Measurements from ENCODE around the gene PSG6.
"Not testable (repeated sequence)": the region's sequence is repeated elsewhere in the genome, so short reads cannot be mapped to it uniquely, and the experiment has no call there.

Gene PSG6

GRCh38 chr19:42917634-42918033 lies at the start of gene PSG6:
PSG6 (minus strand) TSS chr19:42917894; CDS start chr19:42917792, 102 bp downstream.
- DNase-seq (ENCODE audit: low read depth in 2 of 2): not testable (repeated sequence)

- no peak for DNase-seq (ENCODE audit: low read depth in 2 of 2)
These were observed 47.5 kb upstream of the PSG6 start for GRCh38 chr19:42965176-42965575.

GRCh38 chr19:42961119-42961518 lies 43.4 kb upstream of the PSG6 start:
- DNase-seq (ENCODE audit: low read depth in 2 of 2): no peak

DNA sequence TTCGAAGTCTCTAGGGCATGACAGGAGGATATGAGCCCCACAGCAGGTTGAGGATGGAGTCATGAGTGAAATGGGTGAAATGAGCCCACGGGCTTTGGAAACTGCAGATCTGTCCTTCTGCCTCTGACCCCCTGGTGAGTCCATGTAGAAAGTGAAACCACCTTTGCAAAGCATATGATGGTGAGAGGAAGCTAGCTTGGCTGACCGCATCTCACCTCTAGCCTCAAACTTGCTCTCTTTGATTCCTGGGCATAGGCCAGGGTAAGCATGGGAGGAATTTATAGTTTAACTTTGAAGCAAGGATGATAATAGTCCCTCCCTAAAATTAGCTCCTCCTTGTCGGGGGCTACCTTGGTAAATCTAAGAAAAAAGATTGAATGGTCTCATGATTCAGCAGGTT lies 34.4 kb upstream of the PSG6 start:
- not testable (repeated sequence) for DNase-seq (ENCODE audit: low read depth in 2 of 2)

GRCh38 chr19:42951476-42951875 lies 33.8 kb upstream of the PSG6 start:
- DNase-seq (ENCODE audit: low read depth in 2 of 2): not testable (repeated sequence)

DNA sequence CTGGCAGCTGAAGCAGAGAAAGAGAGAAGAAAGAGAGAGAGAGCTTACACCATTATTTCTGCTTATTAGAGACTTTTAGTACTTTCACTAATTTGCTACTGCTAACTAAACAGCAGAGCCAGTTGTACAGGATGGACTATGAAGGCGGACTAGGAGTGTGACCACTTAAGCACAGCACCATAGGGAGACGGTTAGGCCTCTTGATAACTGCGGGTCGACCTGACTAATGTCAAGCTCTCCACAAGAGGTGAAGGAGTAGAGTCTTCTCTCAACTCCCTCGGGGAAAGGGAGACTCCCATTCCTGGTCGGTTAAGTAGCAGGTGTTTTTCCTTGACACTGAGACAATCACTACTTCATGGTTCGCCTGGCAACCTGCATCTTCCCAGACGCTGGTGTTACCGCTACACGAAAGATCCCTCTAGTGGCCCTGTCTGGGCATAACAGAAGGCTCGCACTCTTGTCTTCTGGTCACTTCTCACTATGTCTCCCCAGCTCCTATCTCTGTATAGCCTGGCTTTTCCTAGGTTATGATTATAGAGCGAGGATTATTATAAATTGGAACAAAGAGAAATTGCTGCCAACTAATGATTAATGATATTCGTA lies 24.6 kb upstream of the PSG6 start:
- DNase-seq (ENCODE audit: low read depth in 2 of 2): no peak

DNA sequence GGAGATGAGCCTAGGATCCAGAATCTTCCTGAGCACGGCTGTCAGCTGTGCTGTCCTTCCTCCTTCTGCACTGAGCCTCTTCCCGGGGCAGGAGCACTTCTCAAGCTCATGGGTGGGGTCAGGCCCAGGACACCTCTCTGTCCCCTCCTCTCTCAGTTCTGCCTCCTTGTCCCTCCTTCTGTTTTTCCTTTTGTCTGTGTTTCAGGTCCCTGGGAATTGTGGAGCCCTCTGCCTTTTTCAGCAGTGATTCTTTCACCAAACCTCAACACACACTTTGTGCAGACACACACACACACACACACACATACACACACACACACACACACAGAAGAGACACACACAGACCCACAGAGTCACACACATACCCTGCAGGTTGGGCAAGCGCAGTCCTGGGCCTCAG lies 19.4 kb upstream of the PSG6 start, which contains the start of gene PSG7:
PSG7 (minus strand) TSS at position 101 of the 400 bp plus-strand sequence. CDS start 131 bp downstream, outside the sequence.
- not testable (repeated sequence) for DNase-seq (ENCODE audit: low read depth in 2 of 2)

DNA sequence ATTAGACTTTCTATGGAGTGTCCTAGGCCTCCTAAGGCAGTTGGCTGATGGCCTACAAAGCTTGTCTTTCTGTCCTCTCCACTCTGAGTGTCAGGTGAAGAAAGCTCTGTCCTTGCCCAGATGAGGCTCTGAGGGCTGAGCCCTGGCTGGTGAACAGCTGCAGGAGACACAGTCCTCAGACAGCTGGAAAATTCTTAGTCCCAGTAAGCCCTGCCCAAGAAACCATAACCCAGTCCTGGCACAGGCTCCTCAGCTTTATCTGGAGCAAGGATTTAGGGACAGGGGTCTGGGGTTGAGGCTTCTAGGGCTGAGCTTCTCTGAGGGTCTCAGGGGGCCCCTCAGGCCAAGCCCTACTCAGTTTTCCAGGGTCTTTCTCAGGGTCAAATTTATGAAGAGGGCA lies 17.0 kb upstream of the PSG6 start:
- not testable (repeated sequence) for DNase-seq (ENCODE audit: low read depth in 2 of 2)

- DNase-seq (ENCODE audit: low read depth in 2 of 2): not testable (repeated sequence)
These were observed 16.5 kb upstream of the PSG6 start for GRCh38 chr19:42934183-42934582.

DNA sequence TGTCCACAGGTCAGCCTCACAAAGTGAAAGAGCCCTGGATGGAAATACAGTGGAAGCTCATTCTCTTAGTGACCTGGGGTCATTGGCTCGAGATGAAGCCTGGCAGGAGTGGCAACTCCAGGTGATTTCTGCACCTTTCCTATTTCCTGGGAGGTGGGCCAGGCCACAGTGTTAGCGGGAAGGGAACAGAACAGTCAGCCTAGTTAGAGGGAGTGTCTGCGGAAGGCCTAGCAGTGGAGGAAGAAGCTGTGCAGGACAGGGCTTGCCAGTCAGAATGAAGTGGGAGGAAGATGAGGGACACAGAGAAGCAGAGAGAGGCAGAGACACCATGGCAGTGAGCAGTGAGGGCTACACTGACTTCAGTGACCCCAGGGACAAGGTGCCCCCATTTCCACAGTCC lies 15.7 kb upstream of the PSG6 start:
- not testable (repeated sequence) for DNase-seq (ENCODE audit: low read depth in 2 of 2)

DNA sequence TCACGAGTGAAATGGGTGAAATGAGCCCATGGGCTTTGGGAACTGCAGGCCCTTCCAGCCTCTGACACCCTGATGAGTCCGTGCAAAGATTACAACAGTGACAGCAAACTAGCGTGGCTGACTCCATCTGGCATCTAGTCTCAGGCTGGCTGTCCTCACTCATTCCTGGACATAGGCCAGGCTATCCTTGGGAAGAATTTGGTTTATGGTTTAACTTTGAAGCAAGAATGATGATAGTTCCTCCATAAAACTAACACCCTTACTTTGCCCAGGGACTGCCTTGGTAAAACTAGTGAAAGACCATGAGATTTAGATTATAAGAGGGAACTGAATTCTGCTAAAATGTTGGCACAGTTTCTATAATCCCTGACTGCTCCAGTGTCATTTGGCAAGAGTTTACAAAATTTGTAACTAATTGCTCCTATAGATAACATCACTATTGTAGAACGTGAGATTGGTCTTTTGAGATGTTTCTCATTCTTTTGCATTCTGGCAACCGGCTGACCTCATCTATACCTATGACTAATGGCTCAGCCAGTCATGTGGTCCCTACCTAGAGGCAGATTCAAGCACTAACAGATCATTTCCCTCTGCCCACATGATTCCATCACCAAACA lies 14.9 kb upstream of the PSG6 start:
- DNase-seq (ENCODE audit: low read depth in 2 of 2): not testable (repeated sequence)

DNA sequence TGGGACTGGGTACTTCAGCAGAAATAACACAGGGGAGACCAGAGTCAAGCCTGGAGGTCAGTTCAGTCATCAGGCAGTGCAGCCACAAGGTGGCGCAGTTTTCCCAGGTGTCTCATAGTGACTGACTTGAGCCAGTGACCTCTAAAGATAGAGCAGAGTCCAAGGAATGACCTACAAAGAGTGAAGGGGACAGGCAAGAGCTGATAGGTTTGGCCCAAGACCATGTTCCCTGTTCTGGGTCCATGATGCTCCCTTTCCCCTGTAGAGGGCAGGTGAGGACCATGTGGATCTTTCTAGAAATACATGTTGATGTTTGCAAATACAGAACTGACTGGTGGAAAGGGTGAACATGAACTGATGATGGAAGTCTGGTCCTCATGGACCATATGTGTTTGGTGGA lies 12.5 kb upstream of the PSG6 start:
- peak in 1 of 2 donors; percentile 18 for DNase-seq (ENCODE audit: low read depth in 2 of 2)

GRCh38 chr19:42928896-42929295 lies 11.2 kb upstream of the PSG6 start:
- no peak for DNase-seq (ENCODE audit: low read depth in 2 of 2)

DNA sequence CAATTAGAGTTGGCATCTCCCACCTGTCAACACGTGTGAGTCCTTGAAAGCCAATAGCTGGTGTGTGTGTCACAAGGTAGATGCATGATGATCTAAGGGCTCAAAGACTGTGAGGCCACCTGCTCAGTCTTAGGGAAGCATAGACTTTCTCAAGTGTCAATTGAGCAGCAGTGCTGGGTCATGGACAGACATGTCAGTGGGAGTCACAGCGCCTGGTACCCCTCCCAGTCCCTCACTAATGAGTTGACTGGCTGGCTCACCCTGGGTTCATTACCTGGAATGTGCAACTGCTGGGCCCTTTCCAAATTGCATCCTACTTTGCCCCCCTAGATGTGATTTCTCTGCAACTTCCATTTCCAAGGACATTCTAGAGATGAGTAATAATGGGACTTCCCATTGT lies 9.1 kb upstream of the PSG6 start:
- DNase-seq (ENCODE audit: low read depth in 2 of 2): no peak

GRCh38 chr19:42923106-42923505 lies 5.4 kb upstream of the PSG6 start:
- DNase-seq (ENCODE audit: low read depth in 2 of 2): peak in 1 of 2 donors; percentile 14

GRCh38 chr19:42920971-42921370 lies 3.3 kb upstream of the PSG6 start:
- DNase-seq (ENCODE audit: low read depth in 2 of 2): not testable (repeated sequence)

DNA sequence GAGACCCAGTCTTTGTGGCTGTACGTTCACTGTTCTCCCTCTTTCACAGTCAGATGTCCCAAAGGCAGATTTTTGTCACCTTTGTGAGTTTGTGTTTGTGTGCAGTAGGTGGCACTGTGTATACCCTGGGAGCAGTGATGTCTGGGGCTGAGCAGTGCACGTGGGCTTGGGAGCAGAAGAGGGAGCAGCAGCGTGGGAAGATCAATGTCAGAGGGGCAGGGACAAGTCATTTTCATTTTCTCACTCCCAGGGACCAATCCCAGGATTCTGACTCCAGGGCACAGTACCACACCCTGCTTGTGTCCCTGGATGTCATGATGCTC lies 2.0 kb upstream of the PSG6 start:
- DNase-seq (ENCODE audit: low read depth in 2 of 2): no peak

DNA sequence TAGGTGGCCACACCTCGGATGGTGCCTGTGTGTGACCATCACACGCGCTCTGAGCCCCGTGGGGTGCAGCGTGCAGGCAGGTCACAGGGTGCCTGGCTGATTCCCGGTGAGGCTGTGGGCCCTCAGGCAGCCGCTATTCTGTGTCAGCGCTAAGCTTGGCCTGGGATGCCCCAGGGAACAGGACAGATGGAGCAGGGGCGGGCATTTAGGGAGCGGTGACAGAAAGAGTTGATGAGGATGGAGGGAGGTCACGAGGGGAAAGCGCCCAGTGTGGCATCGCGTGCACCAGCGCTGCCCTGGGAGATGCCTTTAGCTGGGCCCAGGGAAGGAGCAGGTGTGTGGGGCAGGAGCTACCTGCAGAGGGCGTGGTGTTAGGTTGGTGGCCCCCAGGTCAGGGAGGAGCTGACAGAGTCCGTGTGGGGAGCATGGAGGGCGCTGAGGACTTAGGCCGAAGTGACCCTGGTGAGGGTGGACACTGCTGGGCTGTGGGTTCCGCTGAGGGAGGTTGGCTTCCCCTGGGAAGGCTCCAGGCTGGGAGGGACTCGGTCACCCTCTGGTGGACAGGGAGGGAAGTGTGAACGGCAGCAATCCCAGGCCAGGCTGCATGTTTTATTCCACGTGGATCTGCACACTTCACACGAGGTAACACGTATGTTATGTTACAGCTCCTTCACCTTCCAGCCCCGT lies 1.5 kb upstream of the PSG6 start:
- DNase-seq (ENCODE audit: low read depth in 2 of 2): not testable (repeated sequence)

GRCh38 chr19:42918377-42919069 lies 829 bp upstream of the PSG6 start:
- not testable (repeated sequence) for DNase-seq (ENCODE audit: low read depth in 2 of 2)

GRCh38 chr19:42916931-42917330 lies 763 bp downstream of the PSG6 start:
- not testable (repeated sequence) for DNase-seq (ENCODE audit: low read depth in 2 of 2)

GRCh38 chr19:42913516-42913915 lies 4.2 kb downstream of the PSG6 start:
- not testable (repeated sequence) for DNase-seq (ENCODE audit: low read depth in 2 of 2)

GRCh38 chr19:42912941-42913340 lies 4.8 kb downstream of the PSG6 start:
- not testable (repeated sequence) for DNase-seq (ENCODE audit: low read depth in 2 of 2)
